ENCODE data around the gene ZNF668. TPM values are rescaled to one million over a fixed set of nuclear protein-coding genes. Genes with fewer than 3 reads are reported as not detected.

The ZNF668 gene
- total RNA-seq, 4 donors from 2014 or later: 8.6 to 22.5 (median 12.6) TPM

DNA sequence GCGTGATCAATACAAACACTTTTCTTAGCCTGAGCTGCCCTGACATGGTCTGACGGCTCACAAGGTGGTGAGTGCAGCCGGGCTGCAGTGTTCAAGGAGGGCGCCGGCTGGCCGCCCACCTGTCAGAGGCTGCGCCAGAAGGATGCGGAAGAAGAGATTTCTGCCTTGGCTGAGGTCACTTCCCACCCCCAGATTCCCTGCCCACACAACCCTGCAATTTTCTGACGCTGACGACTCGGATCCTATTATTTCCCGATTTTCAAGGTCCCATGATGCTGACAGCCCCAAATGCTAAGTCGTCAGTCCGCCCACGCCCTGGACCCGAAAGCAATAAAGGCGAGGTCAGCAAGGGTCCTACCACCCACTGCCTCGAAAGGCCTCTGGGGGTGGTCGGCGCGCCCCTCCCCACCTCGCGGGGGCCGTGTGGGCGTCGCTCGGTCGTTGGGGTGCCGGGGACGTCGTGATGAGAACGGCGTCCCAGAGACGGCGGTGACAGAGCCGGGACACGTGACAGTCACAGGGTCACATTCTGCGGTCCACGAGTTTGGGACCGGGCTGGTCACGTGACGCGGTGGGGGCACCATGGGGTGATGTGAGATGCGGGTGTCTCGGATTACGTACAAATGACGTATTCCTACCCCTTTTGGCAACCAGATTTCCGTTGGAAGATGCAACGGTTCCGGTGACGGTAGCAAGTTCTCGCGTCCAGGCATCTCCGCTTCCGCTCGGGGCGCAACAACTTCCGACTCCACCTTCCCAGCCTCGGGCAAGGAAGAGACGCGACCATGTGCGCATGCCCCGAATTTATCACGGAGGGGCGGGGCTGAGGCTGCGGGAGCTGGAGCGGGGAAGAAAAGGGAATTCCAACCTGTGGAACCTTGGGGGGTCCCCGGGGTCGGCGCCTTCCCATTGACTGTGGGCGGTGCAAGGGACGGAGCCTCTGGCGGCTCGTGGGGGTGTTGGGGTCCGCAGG lies 41.0 kb downstream of the ZNF668 start, which contains the start of gene STX4:
Gene STX4, plus strand, starts transcription at position 823 of the 973 bp plus-strand sequence. CDS start 248 bp downstream, outside the sequence.
- TF ChIP-seq POLR2AphosphoS5 (IDR thresholded peaks at IDR 0.05): peak; percentile 73
- TF ChIP-seq POLR2A (IDR thresholded peaks at IDR 0.05): no peak
- Histone ChIP-seq H3K27ac (peak within 1 kb of the TSS; percentile 79 to 96 (median 94)), H3K9me3 (no peaks in the 10 kb centered on the region), H3K4me3 (peak within 1 kb of the TSS; percentile 70 to 81), H3K4me1 (peaks cover 0 to 37% (median 4%) of the 10 kb centered on the region in 3 donors), H3K36me3 (peaks cover 0 to 34% of the 10 kb centered on the region in 2 donors), H3K27me3 (no peaks in the 10 kb centered on the region)
- ATAC-seq: peak; percentile 94
- 1 to 2% methylated on average over 18 to 20 of the region's 75 CpGs for WGBS, 2 donors (ENCODE audit: low coverage in 1 of 2)

DNA sequence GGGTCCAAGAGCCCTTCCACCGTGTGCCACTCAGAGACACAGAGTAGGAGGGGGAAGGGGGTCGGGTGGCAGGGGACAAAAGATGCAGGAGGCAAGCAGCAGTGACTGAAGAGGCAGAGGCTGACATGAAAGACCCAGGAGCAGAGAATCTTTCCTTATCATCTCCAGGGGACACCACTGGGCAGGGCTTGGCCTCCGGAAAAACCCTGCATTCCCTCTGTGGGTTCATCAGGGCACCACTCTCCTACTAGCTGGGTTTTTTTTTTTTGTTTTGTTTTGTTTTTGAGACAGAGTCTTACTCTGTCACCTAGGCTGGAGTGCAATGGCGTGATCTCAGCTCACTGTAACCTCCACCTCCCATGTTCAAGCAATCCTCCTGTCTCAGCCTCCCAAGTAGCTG lies 42.8 kb downstream of the ZNF668 start:
- no peak for TF ChIP-seq POLR2AphosphoS5 (IDR thresholded peaks at IDR 0.05)
- no peak for TF ChIP-seq POLR2A (IDR thresholded peaks at IDR 0.05)
- TF ChIP-seq EP300 (IDR thresholded peaks at IDR 0.05): no peak
- TF ChIP-seq, protein P1, sequence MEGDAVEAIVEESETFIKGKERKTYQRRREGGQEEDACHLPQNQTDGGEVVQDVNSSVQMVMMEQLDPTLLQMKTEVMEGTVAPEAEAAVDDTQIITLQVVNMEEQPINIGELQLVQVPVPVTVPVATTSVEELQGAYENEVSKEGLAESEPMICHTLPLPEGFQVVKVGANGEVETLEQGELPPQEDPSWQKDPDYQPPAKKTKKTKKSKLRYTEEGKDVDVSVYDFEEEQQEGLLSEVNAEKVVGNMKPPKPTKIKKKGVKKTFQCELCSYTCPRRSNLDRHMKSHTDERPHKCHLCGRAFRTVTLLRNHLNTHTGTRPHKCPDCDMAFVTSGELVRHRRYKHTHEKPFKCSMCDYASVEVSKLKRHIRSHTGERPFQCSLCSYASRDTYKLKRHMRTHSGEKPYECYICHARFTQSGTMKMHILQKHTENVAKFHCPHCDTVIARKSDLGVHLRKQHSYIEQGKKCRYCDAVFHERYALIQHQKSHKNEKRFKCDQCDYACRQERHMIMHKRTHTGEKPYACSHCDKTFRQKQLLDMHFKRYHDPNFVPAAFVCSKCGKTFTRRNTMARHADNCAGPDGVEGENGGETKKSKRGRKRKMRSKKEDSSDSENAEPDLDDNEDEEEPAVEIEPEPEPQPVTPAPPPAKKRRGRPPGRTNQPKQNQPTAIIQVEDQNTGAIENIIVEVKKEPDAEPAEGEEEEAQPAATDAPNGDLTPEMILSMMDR (IDR thresholded peaks at IDR 0.05): no peak
- Histone ChIP-seq H3K36me3 (peaks cover 0 to 17% of the 10 kb centered on the region in 2 donors), H3K4me3 (no peak overlapping the region), H3K4me1 (peaks cover 0 to 33% (median 4%) of the 10 kb centered on the region in 3 donors), H3K27ac (no peak overlapping the region), H3K9me3 (no peaks in the 10 kb centered on the region), H3K27me3 (no peaks in the 10 kb centered on the region)
- ATAC-seq: no peak
- WGBS, 2 donors (ENCODE audit: low coverage in 1 of 2): 51 to 74% methylated on average over 2 to 4 of the region's 4 CpGs

DNA sequence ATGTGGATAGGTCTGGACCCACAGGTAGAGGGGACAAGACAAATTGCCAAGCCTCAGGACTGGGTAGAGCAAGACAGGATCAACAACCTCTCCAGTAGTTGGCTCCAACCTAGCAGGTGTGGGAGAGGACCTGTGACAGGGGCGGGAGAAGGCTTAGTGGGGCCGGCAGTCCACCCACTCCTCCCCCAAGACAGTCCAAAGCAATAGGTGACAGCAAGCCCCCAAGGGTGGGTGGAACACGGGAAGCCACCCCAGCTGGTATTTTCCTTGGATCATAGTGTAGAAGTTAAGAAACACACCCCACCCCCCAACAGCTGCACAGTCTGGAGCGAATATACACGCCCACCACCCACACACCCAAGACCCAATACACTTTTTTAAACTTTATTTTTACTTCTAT lies 44.8 kb downstream of the ZNF668 start:
- no peaks in the 10 kb centered on the region for H3K9me3 ChIP-seq
- no peak overlapping the region for H3K27ac ChIP-seq
- H3K4me1 ChIP-seq: peaks cover 0 to 13% (median 0%) of the 10 kb centered on the region in 3 donors
- no peaks in the 10 kb centered on the region for H3K36me3 ChIP-seq
- TF ChIP-seq, protein P1 (IDR thresholded peaks at IDR 0.05): no peak
- no peak for TF ChIP-seq EP300 (IDR thresholded peaks at IDR 0.05)
- no peaks in the 10 kb centered on the region for H3K27me3 ChIP-seq
- no peak overlapping the region for H3K4me3 ChIP-seq
- no peak for ATAC-seq
- WGBS, 2 donors (ENCODE audit: low coverage in 1 of 2): 46 to 63% methylated on average over 2 to 4 of the region's 5 CpGs

DNA sequence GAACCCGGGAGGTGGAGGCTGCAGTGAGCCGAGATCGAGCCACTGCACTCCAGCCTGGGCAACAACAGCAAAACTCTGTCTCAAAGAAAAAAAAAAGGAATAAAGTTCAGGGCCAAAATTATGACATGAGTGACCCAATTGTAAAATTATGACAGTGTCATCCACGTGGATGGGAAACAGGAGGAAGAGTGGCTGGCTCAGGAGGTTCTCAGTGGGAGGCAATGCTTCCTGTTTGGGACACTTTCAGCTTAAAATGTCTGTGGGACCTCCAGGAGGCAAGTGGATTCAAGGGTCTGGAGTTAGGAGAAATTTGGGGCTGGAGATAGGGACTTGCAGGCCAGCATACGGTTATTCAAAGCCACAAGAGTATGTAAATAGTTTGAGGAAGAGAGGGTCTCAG lies 48.7 kb downstream of the ZNF668 start:
- no peak overlapping the region for H3K4me3 ChIP-seq
- H3K36me3 ChIP-seq: no peaks in the 10 kb centered on the region
- no peaks in the 10 kb centered on the region for H3K9me3 ChIP-seq
- no peak overlapping the region for H3K27ac ChIP-seq
- 65 to 77% methylated on average over 5 of the region's 5 CpGs for WGBS, 2 donors (ENCODE audit: low coverage in 1 of 2)
- no peaks in the 10 kb centered on the region for H3K4me1 ChIP-seq
- TF ChIP-seq POLR2AphosphoS5 (IDR thresholded peaks at IDR 0.05): no peak
- TF ChIP-seq, protein P1 (IDR thresholded peaks at IDR 0.05): no peak
- TF ChIP-seq EP300 (IDR thresholded peaks at IDR 0.05): no peak
- no peak for TF ChIP-seq POLR2A (IDR thresholded peaks at IDR 0.05)
- no peaks in the 10 kb centered on the region for H3K27me3 ChIP-seq
- no peak for ATAC-seq

DNA sequence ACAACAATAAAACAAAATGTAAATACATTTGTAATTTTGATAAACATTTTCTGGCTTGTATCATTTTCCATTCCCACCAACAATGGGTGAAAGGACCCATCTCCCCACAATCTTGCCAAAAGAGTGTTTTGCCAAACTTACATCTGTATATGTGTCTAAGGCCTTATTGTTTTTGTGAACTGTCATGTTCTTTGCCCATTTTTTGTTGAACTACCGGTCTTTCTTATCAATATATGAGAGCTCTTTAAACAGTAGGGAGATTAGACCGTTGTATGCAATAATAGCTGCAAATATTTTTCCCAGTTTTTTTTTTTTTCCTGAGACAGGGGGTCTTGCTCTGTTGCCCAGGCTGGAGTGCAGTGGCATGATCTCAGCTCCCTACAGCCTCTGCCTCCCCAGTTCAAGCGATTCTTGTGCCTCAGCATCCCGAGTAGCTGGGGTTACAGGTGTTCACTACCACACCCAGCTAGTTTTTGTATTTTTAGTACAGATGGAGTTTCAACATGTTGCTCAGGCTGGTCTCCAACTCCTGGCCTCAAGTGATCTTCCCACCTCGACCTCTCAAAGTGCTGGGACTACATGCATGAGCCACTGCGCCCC lies 50.3 kb downstream of the ZNF668 start:
- no peaks in the 10 kb centered on the region for H3K36me3 ChIP-seq
- 65 to 71% methylated on average over 4 to 6 of the region's 6 CpGs for WGBS, 2 donors (ENCODE audit: low coverage in 1 of 2)
- no peak for TF ChIP-seq POLR2AphosphoS5 (IDR thresholded peaks at IDR 0.05)
- TF ChIP-seq POLR2A (IDR thresholded peaks at IDR 0.05): no peak
- TF ChIP-seq, protein P1 (IDR thresholded peaks at IDR 0.05): no peak
- TF ChIP-seq EP300 (IDR thresholded peaks at IDR 0.05): no peak
- H3K27me3 ChIP-seq: no peaks in the 10 kb centered on the region
- no peak overlapping the region for H3K27ac ChIP-seq
- H3K9me3 ChIP-seq: no peaks in the 10 kb centered on the region
- no peak overlapping the region for H3K4me3 ChIP-seq
- no peaks in the 10 kb centered on the region for H3K4me1 ChIP-seq
- no peak for ATAC-seq
